ENCODE results near the gene CAD. TPM values are rescaled to one million over a fixed set of nuclear protein-coding genes. Genes with fewer than 3 reads are reported as not detected.

CAD gene
- total RNA-seq, 1 experiment from 2014 or later, result 114 TPM

DNA sequence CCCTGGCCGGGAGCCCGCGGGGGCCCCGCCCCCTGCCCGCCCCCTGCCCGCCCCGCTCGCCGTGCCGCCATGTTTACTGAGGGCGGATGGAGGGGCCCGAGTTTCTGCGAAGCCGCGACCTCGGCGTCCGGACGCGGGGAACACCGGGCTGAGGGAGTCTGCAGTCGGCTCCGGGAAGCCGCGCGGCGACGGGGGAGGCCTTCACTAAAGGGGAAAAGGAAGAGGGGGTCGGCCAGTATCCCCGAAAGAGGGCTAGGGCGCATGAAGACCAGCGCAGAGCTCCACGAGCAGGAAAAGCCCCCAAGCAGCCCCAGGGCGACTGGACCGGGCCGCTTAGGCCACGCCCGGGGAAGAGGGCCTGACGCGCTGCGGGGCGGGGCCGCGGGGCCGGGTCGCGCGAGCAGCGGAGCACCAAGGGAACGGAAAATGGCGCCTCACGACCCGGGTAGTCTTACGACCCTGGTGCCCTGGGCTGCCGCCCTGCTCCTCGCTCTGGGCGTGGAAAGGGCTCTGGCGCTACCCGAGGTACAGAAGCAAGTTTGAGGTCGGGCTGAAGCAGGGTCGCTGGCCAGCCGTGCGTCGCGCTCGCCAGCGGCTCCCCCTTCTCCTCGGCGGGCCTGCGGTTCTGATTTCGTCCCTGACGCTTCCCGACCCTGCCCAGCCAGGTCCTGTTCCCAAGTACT is 5.1 kb upstream of the CAD start, which contains the start of the genes ATRAID and SLC5A6:
Gene ATRAID (plus strand): TSS at position 99 of the 683 bp plus-strand sequence. CDS start 328 bp downstream, at position 427.
Gene SLC5A6 (minus strand): TSS at position 326 of the 683 bp plus-strand sequence. CDS start 4,618 bp downstream, outside the sequence.
- ATAC-seq, result peak; percentile 86
- H3K9me2 ChIP-seq (ENCODE audit: insufficient read depth), result no peaks in the 10 kb centered on the region
- no TSS peak for BruUV-seq (replicated peaks)
- H3K4me3 ChIP-seq (replicated peaks in 1 of 2; ENCODE audit: low read depth in 1 of 2, low read length in 2 of 2), result peak within 1 kb of the TSS; percentile 73 to 78
- TF ChIP-seq ELF1 (IDR thresholded peaks at IDR 0.05; ENCODE audit: borderline replicate concordance, low read depth) (no peak; the same call in 1 of the 2 replicates), REST (IDR thresholded peaks at IDR 0.05; ENCODE audit: low read depth) (no peak), CBX3 (IDR thresholded peaks at IDR 0.05; ENCODE audit: low read depth) (no peak), SP1 (IDR thresholded peaks at IDR 0.05; ENCODE audit: low read depth) (peak; percentile 43; the same call in 1 of the 2 replicates), YY1 (IDR thresholded peaks at IDR 0.05; ENCODE audit: extremely low read depth, insufficient replicate concordance, low read depth, low read length) (peak; percentile 95), EGR1 (IDR thresholded peaks at IDR 0.05; ENCODE audit: low read depth) (peak; percentile 61), SIN3A (IDR thresholded peaks at IDR 0.05; ENCODE audit: low read depth) (peak; percentile 49; the same call in 1 of the 2 replicates), ZBTB33 (IDR thresholded peaks at IDR 0.05; ENCODE audit: extremely low read depth, insufficient replicate concordance, low read length) (peak; percentile 57), SRF (IDR thresholded peaks at IDR 0.05; ENCODE audit: low read depth) (no peak), MAX (IDR thresholded peaks at IDR 0.05) (no peak), EZH2phosphoT487 (IDR thresholded peaks at IDR 0.05; ENCODE audit: borderline replicate concordance) (no peak), POLR2AphosphoS5 (IDR thresholded peaks at IDR 0.05; ENCODE audit: low read depth, low read length) (peak; percentile 93), ATF3 (IDR thresholded peaks at IDR 0.05) (no peak), TCF7L2 (IDR thresholded peaks at IDR 0.05; ENCODE audit: borderline replicate concordance, extremely low read depth, insufficient read depth, insufficient read length) (no peak), CEBPB (IDR thresholded peaks at IDR 0.05; ENCODE audit: low read depth) (no peak; the same call in 1 of the 2 replicates), POLR2A (IDR thresholded peaks at IDR 0.05; ENCODE audit: borderline replicate concordance, extremely low read depth, insufficient read depth, insufficient read length) (peak; percentile 79), ZFX (IDR thresholded peaks at IDR 0.05) (peak; percentile 93)
- TF ChIP-seq, protein P1, sequence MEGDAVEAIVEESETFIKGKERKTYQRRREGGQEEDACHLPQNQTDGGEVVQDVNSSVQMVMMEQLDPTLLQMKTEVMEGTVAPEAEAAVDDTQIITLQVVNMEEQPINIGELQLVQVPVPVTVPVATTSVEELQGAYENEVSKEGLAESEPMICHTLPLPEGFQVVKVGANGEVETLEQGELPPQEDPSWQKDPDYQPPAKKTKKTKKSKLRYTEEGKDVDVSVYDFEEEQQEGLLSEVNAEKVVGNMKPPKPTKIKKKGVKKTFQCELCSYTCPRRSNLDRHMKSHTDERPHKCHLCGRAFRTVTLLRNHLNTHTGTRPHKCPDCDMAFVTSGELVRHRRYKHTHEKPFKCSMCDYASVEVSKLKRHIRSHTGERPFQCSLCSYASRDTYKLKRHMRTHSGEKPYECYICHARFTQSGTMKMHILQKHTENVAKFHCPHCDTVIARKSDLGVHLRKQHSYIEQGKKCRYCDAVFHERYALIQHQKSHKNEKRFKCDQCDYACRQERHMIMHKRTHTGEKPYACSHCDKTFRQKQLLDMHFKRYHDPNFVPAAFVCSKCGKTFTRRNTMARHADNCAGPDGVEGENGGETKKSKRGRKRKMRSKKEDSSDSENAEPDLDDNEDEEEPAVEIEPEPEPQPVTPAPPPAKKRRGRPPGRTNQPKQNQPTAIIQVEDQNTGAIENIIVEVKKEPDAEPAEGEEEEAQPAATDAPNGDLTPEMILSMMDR (IDR thresholded peaks at IDR 0.05 in 2 of 3, conservative IDR thresholded peaks at IDR 0.05 in 1 of 3; ENCODE audit: borderline replicate concordance in 1 of 3, insufficient read depth in 1 of 3, low read depth in 2 of 3, low read length in 2 of 3), result no peak
- H2AFZ ChIP-seq (ENCODE audit: low read depth, low read length, poor library complexity, severe bottlenecking), result no peak within 1 kb of the TSS
- ChIA-PET POLR2A (interaction anchor here (1.0 to 1.5 kb wide), 2 partner anchors 62 to 252 kb away, joined by 3 to 4 read pairs; no protein-coding TSS in a partner anchor), CTCF (interaction anchor here (1.0 kb wide), 1 partner anchor 21 kb away, joined by 3 read pairs; no protein-coding TSS in a partner anchor), RAD21 (ENCODE audit: low non-redundant PET in 1 of 2, low total read pairs in 2 of 2, uncharacterized antibody in 2 of 2, unreplicated experiment in 2 of 2) (no interaction called here)
- peak within 1 kb of the TSS; percentile 87 for H3K4me2 ChIP-seq (ENCODE audit: low read length)
- H3K9ac ChIP-seq (ENCODE audit: low read length), result peak within 1 kb of the TSS; percentile 94
- H3K79me2 ChIP-seq (ENCODE audit: insufficient read depth, low read length), result peaks cover 37% of the 10 kb centered on the region
- peaks cover 10 to 18% of the 10 kb centered on the region in 2 experiments; a peak in 2 of 4 replicates for H3K36me3 ChIP-seq (ENCODE audit: control insufficient read depth in 1 of 2, insufficient read depth in 2 of 2, low read length in 2 of 2)
- peak; percentile 72 for DNase-seq (ENCODE audit: low read depth, low spot score)
- no peaks in the 10 kb centered on the region for H3K9me3 ChIP-seq (ENCODE audit: control insufficient read depth in 1 of 2, insufficient read depth in 1 of 2, low read depth in 1 of 2, low read length in 2 of 2)
- H4K20me1 ChIP-seq (ENCODE audit: insufficient read depth), result no peaks in the 10 kb centered on the region
- intact Hi-C loops (cut with micrococcal nuclease), result no loop called here
- peaks cover 3 to 21% of the 10 kb centered on the region in 2 experiments; a peak in 3 of 4 replicates for H3K4me1 ChIP-seq (ENCODE audit: control insufficient read depth in 1 of 2, insufficient read depth in 2 of 2, low read length in 2 of 2)
- peak within 1 kb of the TSS; percentile 91 for H3K27ac ChIP-seq (ENCODE audit: low read depth, low read length)
- H3K27me3 ChIP-seq (ENCODE audit: insufficient read depth, low read length), result no peaks in the 10 kb centered on the region

All from HCT116 (cell line).